Stimulated activated CD4-positive, alpha-beta T cell treated with anti-CD3 and anti-CD28 coated beads, TNF-alpha, amount 100 ng/mL, for 1 hour (primary cell): ENCODE data around the gene ZNF341.

ENCODE experiments used
- DNase-seq, 3 donors: peaks; one replicate each; pipeline ENCODE4 v3.0.0-alpha.2; 2020; ENCODE audit warnings: low read depth in 3 of 3, low spot score in 1 of 3

ZNF341 gene

GRCh38 chr20:33840759-33841435 is 109.1 kb downstream of the ZNF341 start:
- DNase-seq = no peak

- no peak for DNase-seq
Measured at GRCh38 chr20:33841436-33841799, 109.6 kb downstream of the ZNF341 start.
